HG03135 (cell line): ENCODE data around the gene SSBP4.
A peak's percentile ranks its signal among the peaks of the same experiment; 100 is the strongest.

Experiments used
- ATAC-seq: cut with Tn5 transposase; IDR thresholded peaks from one replicate; pipeline ENCODE4 v1.9.1; 2021; ENCODE audit warnings: mild to moderate bottlenecking, moderate library complexity; ENCODE audit not compliant: unreplicated experiment

SSBP4 gene

DNA sequence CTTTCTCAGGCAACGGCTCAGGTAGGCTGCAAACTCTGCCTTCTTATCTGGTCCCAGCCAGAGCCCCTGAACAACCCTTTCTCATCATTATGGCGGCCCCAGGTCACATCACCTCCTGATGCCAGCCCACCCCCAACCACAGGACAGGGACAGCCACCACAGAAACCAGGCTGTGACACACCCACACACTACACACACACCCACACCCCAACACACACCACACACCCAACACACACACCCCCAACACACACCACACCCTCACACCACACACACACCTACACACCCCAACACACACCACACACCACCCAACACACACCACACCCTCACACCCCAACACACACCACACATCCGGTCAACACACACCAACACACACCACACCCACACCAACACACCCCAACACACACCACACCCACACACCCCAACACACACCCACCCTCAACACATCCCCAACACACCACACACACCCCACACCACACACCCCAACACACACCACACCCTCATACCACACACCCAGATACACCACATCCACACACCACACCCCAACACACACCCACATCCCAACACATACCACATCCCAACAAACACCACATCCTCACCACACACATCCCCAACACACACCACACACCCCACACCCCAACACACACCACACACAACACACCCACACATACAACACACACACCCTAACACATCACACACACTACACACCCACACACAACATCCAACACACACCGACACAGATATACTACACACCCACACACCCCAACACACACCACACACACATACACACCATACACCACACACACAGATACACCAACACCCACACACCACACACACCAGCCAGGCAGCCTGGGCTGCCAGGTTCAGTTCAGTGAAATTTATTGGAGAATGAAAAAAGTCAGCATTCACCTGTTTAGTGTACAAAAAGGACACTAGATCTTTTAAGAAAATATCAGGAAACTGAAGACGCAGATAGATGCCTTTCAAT, 22.9 kb downstream of the SSBP4 start:
- no peak for ATAC-seq

DNA sequence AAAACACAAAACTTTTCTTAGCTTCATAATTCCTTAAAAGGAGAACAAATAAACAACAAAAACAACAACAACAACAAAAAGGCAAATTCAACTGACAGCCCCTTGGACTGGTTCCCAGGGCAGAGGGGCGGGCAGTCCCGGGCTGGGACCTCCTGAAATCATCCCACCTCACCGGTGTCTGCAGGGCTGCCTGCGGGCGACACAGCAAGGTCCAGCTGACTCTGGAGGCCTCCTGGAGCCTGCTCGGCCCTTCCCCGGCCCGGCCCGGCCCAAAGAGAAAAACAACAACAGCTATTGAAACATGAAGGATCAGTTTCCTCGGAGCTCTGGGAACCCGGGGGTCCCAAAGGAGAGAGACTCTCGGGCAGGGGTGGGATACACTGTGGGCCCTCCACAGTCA, 23.7 kb downstream of the SSBP4 start:
- no peak for ATAC-seq

DNA sequence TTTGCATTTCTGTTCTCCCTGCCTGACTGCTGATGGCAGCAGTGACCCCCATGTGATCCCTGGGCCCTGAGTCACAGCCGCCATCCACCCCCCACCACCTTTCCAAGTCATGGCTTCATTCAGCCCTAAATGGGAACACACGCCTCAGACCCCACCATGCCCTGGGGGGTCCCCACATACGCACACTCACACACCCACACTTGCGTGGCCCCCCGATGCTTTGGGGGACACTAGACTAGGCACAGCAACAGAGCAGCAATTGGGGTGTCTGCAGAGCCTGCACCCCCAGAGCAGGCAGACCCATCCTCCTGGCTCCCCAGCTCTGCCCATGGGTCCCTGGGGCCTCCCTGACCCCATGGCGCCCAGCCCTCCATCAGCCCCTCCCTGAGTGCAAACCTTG, 24.2 kb downstream of the SSBP4 start:
- ATAC-seq = no peak

DNA sequence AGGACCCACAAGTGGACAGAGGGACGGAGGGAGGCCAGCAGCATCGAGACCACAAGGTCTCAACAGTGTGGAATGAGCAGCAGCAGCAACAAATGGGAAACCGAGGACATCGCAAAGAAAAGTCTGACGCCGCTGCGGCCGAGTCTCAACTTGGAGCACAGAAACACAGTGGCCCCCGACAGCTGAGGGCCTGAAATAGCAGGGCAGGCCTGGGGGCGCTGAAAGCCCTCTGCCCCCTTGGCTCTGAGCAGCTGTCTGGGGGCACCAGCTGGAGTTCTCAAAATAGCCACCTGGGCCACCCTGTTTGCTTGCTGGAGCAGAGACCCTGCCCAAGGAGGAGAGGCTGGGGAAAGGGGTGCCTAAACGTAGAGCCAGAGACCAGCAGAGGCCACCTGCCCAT, 24.6 kb downstream of the SSBP4 start:
- no peak for ATAC-seq

DNA sequence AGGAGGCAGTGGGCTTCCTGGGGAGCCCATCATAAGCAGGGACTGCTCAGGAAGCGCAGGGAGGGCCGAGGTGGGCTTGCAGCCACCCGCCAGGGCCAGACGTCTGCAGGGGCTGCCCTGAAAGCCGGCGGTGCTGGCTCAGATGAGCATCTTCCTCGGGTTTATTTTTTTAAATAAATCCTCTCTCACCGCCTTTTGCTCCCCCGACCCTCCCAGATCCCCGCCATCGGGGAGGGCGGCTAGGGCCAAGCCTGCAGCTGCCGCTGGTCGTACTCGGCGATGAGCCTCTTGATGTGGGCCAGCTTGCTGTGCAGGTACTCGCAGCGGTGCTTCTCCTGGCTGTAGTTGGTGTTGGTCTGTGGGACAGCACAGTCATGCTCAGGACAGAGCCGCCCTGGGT, 25.3 kb downstream of the SSBP4 start:
- no peak for ATAC-seq

DNA sequence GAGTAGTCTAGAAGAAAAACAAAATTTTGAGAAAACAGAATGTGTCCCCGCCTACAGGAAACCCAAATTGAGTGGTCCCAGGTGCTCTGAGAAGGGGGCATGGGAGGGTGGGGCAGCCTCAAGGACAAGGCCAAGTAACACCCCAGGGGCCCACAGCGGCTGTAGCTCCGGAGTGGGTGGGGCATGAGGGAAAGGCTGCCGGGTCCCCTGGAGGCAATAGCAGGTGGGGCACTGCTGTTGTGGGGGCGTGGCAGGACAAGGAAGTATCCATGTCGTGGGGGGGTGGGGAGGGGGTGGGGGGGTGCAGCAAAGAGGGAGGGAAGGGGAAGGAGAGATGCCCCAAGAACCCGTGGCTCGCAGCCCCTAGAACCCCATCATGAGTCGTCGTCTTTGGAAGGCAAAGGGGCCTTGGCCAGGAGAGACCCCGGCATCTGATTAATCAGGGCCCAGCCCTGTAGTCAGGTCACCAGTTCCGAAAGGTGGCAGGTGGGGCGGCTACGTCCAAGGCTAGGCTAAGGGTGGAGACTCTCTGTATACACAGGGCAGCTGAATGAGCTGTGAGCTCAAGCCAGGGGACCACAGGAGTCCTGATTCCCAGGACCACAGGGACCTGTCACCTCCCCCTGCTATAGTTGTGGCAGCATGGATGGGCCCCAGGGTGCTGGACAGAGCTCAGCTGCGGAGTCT, 26.2 kb downstream of the SSBP4 start:
- no peak for ATAC-seq

DNA sequence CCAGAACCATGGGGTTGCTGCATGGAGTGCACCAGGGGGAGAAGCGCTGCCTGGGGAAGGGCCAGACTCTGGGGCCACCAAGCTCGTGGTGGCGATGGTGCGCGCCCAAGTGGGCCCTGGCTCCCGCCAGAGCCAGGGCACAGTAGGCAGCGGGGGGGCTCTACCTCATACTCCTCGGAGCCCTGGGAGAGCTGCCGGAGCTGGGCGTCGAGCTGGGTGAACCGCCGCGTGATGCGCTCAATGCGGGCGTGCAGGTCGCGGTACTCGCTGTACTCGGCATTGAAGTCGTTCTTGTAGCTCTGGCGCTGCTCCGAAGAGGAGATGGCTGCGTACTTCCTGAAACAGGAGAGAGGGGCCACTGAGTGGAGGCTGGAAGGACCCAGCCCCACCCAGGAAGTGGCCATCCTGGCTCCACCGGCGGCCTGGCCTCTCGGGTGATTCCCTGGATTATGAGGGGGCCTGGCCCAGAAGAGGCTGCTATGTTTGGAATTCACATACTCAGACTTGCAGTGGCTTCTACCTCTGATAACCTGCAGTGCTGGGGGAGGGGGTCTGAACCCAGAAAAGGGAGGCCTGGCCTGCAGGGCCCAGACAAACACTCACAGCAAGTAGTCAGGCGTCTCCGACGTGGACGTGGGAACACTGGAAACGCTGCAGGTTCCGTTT, 27.1 kb downstream of the SSBP4 start:
- no peak for ATAC-seq

DNA sequence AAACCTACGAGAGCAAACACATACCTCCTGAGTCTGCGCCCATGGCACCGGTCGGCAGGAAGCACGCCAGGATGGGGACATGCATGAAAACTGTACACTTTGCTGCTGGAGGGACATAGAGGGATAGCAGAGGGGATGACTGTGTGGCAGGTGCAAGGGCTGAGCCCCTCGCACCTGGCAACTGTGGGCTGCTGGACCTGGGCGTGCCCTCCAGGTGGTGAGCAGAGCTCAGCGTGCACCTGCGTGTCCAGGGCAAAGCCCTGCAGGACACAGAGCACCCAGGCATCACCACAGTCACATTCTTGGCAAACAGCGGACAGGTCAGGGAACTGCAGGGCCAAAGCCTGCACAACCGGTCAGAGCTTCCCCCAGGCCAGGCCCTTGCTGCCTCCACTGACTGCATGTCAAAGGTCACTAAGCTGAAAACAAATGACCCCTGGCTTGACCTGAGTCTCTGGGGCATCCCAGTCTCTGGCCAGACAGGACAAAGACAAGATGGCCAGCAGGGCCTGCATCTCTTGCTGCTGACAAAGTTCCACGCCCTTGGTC, 27.7 kb downstream of the SSBP4 start:
- ATAC-seq = no peak

DNA sequence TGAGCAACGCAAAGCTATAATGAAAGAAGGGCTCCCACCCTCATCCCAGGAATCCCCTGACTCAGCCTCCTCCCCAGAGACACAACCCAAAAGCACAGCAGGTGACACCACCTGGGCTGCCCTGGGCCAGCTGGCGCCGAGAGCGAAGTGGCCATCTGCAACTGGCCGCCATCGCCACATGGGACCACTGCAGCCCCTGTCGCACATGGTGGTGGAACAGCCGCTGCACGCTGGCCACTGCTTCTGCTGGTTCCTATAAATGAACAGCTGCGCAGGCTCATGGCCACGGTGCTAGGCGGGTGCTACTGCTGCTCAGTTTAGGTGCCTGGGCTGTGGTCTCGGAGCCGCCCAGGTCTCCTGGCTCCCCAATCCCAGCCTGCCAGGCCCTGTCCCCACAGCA, 30.4 kb downstream of the SSBP4 start:
- no peak for ATAC-seq

DNA sequence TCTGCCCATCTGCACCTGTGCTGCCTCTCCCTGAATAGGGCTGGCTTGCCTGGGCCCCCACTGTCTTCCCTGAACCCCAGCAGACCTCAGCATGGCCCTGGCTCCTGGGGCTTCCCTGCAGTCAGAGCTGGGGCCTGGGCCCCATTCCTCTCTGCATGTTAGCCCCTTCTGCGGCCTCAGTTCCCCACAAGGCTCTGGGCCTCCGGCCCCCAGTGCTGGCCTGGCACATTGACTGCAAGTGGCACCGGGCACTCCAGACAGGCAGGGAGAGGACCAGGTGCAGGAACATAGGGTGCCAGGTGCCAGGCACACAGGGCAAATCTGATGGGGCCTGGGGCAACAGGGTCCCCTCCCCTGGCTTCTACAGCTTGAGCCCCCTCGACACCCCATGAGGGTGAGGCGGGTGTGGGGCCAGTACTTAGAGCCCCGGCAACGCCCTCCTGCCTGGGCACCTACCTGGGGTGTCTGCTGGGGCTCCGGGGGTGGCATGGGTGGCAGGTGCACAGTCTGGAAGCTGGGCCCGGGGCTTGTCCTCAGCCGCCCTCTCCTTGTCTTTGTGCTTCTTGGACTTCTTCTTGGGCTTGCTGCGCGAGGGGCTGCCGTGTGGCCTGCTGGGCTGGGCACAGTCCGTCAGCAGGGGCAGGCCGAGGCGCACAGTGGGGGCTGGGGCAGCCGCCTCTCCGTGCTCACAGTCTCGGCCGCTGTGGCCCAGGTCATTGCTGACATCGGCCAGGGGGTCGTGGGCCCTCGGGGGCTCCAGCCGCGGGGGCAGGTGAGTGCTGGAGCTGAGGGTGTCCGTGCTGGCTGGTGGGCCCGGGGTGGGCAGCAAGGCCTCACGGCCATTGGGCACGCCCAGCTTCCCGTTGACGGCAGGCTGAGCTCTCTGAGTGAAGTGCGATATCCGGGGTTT, 31.1 kb downstream of the SSBP4 start:
- no peak for ATAC-seq

DNA sequence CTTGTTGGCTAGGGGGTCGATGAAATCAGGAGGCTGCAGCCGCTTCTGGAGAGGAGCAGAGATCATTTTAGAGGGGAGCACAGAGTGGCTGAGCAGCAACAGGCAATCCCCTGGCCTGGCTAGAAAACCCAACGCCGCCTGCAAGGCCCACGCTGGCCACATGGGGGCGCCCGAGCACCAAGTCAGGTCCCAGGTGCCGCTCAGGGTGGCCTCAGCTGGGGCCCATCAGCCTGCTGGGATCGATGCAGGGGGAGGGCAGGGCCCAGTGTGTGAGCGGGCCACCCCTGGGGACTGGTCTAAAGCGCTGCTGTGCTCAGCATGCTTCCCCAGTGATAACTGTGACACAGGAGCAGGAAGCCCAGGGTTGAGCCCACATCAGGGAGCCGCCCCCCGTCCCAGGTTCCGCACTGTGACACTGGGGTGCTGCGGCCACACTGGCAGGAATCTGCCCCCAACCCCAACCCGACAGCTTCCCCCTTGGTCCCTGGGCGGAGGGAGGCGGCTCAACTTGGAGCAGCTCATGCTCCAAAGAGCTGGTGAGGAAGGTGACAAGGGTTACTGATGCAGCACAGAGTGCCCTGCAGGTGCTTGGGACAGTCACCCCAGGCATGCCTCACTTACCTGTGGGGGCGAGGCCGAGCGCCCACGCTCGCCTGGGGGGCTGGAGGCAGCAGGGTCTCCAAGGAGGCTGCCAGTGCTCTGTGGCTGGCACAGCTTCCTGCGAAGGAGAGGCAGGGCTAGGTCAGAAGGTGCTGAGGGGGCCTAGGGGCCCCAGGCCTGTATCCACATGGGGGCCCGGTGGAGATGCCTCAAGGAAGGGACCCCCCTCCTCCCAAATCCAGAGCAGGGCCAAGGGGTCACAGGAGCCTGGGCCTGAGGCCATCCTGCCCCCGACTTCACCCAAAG, 32.0 kb downstream of the SSBP4 start:
- peak; percentile 56 for ATAC-seq

DNA sequence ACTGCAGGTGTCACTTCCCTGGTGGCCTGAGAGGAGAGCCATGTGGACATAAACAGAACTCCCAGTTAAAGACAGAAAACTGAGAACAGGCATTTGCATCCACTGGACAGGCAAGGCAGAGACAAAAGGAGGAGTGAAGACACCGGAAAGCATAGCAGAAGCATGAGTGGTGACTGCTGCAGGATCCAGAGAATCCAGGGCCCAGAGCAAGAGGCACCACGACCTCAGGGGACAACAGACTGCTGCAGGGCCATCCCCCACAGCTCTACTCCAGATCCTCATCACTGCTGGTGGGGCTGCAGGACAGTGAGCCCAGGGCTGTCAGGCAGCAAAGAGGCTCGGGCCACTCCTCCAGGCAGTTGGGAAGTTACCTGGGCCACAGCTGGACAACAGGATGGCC, 33.2 kb downstream of the SSBP4 start:
- no peak for ATAC-seq

DNA sequence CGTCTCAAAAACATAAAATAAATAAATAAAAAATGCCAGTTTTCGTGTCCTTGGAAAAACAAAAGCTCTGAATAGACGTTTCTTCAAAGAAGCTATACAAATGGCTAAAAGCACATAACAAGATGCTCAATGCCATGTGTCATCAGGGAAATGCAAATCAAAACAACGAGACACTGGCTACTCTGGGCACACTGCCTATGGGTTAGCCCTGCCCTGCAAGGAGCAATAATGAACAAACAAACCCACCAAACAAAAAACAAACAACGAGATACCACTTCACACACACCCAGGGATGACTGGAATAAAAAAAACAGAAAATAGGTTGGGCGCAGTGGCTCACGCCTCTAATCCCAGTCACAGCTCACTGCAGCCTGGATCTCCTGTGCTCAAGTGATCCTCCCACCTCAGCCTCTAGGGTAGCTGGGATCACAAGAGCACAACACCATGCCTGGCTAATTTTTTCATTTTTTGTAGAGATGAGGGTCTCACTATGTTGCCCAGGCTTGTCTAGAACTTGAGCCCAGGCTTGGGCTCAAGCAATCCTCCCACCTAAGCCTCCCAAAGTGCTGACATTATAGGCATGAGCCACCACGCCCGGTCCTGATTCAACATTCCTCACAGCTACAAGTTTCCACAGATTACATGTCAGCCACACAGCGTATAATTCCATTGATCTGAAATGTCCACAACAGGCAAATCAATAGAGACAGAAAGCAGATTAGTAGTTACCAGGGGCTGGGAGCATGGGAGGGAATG, 34.2 kb downstream of the SSBP4 start:
- no peak for ATAC-seq

DNA sequence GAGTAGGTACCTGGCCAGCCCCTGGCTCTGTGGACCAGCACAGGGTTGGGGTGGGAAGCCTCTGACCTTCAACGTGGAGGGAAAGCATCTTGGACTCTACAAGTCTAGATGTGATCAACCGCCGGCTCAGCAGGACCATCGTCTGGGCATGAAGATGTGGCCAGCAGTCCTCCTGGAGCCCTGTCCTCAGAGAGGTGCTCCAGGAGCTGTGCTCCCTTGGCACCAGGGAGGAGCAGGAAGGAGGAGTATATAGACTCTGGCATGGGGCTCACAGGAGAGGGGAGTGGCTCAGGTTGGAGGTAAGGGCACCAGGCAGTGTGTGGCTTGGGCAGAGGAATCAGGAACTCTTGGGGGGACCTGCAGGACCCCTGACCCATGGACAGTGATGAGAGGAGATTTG, 37.1 kb downstream of the SSBP4 start:
- ATAC-seq = no peak

DNA sequence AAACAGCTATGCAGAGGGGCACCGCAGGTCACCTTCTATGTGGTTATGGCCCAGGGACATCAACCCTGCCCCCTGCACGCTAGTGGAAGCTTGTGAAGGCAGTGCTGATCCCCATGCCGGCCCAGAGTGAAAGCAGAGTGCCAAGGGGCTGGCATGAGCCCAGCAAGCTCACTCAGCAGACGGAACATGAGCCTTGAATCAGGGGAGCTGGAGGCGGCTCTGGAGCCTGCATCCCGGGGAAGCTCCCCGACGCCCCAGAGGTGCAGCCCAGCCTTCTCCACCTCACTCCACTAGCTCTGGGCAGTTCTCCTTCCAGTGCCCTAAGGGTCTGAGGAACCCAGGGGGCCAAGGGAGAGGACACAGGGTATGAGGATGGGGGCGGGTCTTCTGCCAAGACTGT, 37.8 kb downstream of the SSBP4 start:
- ATAC-seq = no peak

DNA sequence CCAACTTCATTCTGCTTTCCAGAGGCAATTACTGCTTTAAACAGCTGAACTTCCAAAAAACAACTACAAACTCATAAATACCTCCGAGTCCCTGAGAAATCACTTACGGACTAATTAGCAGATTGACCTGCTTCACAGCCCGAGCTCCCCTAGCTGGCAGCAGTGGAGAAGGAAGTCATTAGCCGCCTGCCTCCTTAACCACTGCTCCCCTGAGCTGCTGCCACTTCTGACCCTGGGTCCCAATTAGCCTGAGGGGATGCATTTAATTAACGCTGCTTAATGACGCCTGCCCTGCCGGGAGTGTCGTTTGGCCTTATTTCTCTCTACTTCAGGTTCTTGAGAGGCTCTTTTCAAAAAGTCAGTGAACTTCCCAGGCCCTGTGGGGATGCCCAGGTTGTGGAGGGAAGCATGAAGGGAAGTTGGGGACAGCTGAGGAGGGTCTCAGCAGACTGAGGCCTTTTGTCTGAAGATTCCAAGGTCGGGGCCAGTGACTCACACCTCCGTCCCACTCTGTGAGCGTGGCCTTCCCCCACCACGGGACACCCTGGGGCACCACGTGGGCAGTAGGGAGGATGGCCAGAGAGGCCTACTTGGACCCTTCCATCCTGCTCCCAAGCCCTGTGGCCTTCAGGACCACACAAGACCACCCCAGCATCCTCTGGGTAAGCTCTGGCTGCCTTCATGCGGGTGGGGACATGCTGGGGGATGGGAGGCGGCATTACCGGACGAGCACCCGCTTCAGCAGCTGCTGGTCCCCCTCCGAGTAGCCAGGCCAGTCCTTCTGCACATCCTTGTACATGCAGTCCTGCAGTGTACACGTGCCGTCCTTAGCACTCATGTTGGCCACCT, 38.5 kb downstream of the SSBP4 start:
- ATAC-seq = no peak

DNA sequence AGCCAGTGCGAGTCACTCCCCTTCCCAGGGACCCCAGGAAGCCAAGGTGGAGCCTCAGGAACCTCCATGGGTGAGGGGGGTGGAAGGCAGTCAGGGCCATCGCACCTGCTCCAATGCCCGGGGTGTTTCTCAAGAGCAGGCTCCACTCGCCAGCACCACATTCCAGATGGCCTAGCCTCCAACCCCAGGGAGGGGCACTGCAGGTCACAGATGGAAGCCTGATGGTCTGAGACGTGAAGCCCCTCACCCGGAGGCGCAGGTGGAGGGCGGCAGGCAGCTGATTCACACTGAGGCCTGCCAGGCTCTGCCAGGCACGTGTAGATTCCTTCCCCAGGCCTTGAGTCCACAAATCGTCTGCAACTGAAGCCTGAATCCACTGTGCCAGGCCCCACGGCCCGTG, 41.7 kb downstream of the SSBP4 start:
- no peak for ATAC-seq

DNA sequence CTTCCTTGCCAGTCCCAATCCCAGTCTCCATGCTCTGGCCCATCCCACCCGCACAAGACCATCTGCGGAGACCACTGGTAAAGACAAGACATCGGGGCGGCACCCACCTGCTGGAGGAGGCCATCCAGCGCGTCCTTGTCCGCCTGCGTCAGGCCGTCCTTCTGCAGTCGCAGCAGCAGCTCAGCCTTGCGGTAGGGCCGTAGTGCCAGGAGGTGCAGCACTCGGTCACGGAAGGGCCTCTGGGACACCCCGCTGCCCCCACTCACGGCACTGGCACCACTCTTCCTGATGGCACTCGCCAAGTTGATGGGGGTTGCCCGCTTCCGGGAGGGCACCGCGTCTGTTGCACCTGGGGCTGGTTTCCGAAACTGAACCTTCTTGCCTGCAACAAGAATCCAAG, 42.3 kb downstream of the SSBP4 start:
- ATAC-seq = no peak
